Retina (tissue), 1 donor: Measurements from ENCODE around the gene ODC1.
A peak's percentile ranks its signal among the peaks of the same experiment; 100 is the strongest.
"Not testable (repeated sequence)": the region's sequence is repeated elsewhere in the genome, so short reads cannot be mapped to it uniquely, and the experiment has no call there.

Source experiments
- DNase-seq: peaks from one replicate; pipeline ENCODE4 v3.0.0-alpha.2; 2016

ODC1 gene

GRCh38 chr2:10452312-10452711, 4.2 kb upstream of the ODC1 start:
- no peak for DNase-seq

GRCh38 chr2:10451819-10452218, 3.7 kb upstream of the ODC1 start:
- no peak for DNase-seq

- no peak for DNase-seq
Measured at GRCh38 chr2:10449838-10450691, 1.9 kb upstream of the ODC1 start.

GRCh38 chr2:10449486-10449831, 1.3 kb upstream of the ODC1 start:
- DNase-seq: no peak

- peak; percentile 92 for DNase-seq
Measured at GRCh38 chr2:10448576-10449485, 704 bp upstream of the ODC1 start.

- DNase-seq: peak; percentile 85
Measured at GRCh38 chr2:10447300-10447894, 730 bp downstream of the ODC1 start.

- DNase-seq: no peak
Measured at GRCh38 chr2:10446631-10447030, 1.5 kb downstream of the ODC1 start.

- no peak for DNase-seq
Measured at GRCh38 chr2:10444463-10444862, 3.7 kb downstream of the ODC1 start.

- DNase-seq: not testable (repeated sequence)
Measured at GRCh38 chr2:10442469-10443126, 5.5 kb downstream of the ODC1 start.

- no peak for DNase-seq
Measured at GRCh38 chr2:10441948-10442347, 6.2 kb downstream of the ODC1 start.

GRCh38 chr2:10440736-10441135, 7.4 kb downstream of the ODC1 start:
- DNase-seq: no peak

GRCh38 chr2:10439971-10440370, 8.2 kb downstream of the ODC1 start:
- DNase-seq: no peak

GRCh38 chr2:10439185-10439879, 8.8 kb downstream of the ODC1 start:
- no peak for DNase-seq

- DNase-seq: no peak
Measured at GRCh38 chr2:10438688-10439087, 9.4 kb downstream of the ODC1 start.

- no peak for DNase-seq
Measured at GRCh38 chr2:10437806-10438205, 10.3 kb downstream of the ODC1 start.

GRCh38 chr2:10436583-10437110, 11.5 kb downstream of the ODC1 start:
- DNase-seq: no peak

GRCh38 chr2:10435820-10436204, 12.3 kb downstream of the ODC1 start:
- DNase-seq: no peak

GRCh38 chr2:10434886-10435819, 13.0 kb downstream of the ODC1 start:
- peak; percentile 91 for DNase-seq

- no peak for DNase-seq
Measured at GRCh38 chr2:10433947-10434885, 13.9 kb downstream of the ODC1 start.
